CD4-positive, alpha-beta T cell treated with Interleukin-6 at 100 ng/mL for 8 hours (primary cell): Measurements from ENCODE around the gene NFKBIE.

ENCODE experiments used
- DNase-seq: peaks from one replicate; pipeline ENCODE4 v3.0.0-alpha.2; 2020; ENCODE audit warnings: mixed read lengths, low spot score

Gene NFKBIE

DNA sequence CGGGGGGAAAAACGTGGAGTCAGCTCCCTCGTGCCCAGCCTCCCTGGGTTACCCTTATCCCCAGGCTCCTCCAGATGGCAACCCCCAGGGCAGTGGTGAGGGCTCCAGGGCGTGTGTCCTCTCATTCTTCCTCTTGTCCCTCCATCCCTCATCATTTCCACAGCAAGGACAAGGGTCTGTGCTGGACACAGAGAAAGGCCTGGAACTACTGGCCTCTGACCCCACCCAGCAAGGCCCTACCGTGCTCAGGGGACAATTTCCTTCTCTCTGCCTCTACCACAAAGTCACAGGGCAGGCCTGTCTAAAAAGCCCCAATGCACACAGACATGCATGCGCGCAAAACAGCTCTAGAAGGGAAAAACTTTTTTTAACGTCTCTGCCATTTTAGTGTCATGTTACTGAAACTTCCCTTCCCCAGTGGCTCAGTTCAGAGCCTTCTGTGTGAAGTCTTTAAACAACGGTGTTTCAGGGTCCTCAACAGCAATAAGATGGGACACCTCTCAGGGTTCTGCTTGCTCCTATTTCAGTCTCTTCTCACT, 7.0 kb downstream of the NFKBIE start:
- no peak for DNase-seq

DNA sequence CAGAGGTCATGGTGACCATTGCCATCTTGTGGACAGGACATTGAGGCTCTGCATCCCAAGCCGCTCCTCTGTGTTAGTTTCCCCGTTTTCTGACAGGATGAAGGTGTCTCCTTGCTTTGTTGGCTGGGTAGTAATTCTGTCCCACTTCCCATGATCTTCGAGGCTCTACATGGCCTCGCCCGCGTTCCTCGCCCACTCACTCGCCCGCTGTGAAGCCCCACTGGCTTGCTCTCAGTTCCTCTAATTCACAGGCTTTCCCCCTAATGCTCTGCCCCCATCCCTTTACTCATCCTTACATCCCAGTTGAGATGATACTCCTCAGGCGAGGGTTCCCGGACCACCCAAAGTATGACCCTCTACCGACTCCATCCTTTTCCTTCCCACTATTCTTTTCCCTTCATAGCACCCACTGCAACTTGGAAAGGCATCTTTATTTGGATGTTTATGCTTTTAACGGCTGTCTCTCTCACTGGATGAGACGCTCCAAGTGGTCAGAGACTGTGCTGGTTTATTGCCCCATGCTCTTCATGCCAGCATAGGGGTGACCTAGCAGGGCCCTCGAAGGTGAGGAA, 7.5 kb downstream of the NFKBIE start:
- no peak for DNase-seq

DNA sequence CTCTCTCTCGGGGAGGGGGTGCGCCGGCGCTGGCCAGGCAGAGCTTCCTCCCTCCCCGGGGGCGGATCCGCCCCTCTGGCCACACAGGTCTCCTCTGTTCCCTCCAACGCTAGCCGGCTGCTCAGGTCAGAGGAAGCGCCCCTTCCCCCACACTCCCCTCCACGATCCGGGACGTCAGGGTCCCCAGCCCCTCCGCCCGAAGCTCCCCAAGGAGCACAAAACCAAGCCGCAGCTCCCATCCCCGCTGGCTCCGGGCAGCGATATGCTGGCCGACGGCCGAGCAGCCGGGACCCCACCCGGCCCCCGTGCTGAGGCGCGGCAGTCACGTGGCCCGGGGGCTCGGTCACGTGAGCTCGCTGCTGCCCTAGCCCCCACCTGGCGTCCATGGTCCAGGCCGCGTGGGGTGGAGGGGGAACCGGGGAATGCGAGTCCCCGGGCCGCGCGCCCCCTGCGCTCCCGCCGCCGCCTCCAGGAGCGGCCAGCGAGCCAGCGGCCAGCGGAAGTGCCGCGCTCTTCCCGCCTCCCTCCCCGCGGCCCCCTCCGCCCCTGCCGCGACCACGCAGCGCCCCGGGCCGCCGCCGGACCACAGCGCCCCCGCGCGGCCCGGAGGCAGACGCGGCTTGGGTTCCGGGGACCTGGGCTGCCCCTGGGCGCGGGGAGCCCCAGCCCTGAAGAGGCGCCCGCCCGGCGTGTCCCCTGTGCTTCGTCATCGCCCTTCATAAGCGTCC, 8.2 kb downstream of the NFKBIE start, which contains the start of gene SLC35B2:
TSS of gene SLC35B2 (minus strand) at position 504 of the 728 bp plus-strand sequence. CDS start at position 386, 118 bp downstream.
- DNase-seq, result peak; percentile 53

DNA sequence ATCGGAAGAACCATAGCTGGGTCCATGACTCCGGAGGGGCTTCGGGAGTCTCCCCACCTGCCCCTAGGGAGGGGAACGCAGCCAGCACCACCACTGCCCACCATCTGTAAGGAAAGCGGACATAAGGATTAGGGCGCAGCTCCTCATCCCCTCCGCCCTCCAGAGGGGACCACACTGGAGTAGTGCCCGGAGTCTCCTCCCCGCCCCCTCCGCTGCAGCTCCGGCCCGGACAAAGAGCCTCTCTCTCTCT, 8.7 kb downstream of the NFKBIE start:
- DNase-seq, result no peak

DNA sequence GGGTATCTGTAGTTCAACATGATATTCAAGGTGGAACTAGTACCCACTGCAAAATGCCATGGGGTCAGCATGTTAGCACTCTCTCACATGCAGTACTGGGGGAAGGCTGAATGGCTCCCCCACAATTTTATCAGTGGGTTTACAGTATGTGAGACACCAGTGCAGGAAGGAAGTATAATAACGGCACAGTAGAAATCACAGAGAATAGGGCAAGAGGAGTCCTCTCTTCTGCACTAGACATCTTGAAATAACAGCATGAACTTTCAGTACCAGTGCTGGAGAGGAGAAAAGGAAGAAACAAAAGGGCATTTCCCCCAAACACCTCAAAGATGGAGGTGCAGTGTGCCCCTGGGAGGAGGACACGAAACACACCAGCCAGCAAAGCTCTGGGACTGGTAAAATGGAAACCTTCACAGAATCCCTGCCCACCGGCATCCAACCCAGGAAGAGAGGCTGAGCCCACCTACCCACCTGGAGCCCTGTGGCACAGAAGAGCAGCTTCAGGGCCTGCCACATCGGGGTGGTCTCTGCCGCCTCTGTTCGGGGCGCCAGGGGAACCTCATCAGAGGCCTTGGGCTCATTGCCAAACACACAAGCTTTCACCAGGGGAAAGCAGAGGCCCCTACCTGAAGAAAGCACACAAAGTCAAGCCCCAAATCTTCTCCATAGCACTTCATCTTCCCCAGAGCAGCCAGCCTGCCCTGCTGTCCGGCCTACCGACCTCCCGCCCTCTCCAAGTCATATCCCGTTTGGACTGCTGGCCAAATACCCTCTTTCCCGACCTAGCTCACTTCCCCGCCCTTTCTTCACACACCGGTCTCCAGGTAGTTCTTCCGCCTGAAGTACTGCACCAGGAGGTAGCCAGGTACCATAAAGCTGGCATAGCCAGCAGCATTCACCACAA, 9.2 kb downstream of the NFKBIE start:
- no peak for DNase-seq

DNA sequence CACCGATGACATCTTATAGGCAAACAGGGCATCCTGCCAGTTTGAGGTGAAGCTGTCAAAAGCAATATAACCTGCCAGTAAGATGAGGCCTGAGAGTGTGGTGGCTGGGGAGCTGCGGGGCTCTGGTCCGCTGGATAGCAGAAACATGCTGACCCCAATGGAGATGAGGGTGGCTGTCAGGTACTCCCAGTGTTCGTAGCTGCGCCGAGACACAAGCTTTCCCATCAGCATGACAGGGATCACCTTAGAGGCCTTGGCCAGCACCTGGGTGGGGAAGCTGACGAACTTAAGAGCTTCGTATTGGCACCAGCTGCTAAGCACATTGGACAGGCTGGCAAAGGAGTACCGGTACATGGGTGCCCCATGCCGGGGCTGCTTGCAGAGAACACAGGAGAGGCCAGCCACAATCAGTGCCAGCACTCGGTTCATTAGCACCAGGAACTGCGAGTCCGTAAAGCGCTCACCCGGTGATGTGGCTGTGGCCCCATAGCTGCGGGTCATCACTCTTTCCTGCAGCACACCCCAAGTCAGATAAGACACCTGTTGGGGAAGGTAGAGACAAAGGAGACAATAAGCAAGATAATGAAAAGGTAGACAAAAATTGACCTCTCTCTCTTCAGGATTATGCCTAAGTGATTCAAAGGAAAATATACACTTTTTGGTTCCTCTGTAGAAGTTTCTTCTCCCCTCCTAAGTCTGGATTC, 10.1 kb downstream of the NFKBIE start:
- DNase-seq, result no peak

DNA sequence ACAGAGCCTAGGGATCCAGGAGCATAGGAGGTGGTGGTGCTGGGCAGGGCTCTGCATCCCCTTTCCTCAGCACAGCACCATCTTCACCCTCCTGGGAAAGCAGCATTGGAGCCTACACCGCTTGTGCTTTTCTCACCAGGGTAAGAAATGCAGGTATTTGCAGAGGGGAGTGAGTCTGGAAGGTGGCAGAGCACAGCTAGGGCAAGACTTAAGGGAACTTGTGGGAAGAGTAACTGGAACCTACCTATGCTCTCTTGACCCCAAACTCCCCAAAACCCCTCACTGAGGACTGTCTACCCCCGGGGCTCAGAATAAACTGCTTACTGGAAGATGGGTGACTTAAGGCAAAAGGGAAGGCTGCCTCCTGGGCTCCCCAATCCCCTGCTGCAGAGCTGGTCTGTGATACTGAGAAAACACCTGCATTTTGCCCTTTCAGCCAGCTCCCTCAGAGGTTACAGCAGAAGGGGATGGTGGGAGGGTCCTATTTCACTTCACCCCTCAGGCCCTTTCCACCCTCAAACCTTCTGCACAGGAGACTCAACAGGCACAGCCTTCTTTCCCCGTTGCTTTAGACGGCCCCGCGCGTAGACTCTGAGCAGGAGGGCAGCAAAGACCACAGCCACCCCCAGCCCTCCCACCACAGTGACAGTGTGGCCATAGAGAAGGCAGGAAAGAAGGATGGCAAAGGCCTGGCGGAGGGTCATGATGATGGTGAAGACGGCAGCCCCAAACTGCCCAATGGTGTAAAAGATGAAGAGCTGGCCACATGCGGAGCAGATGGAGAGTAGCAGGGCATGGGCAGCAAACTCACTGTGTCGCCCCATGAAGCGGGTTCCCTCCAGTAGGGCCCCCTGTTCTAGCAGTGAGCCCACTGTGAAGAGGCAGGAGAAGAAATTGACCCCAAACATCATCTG, 10.9 kb downstream of the NFKBIE start:
- no peak for DNase-seq

DNA sequence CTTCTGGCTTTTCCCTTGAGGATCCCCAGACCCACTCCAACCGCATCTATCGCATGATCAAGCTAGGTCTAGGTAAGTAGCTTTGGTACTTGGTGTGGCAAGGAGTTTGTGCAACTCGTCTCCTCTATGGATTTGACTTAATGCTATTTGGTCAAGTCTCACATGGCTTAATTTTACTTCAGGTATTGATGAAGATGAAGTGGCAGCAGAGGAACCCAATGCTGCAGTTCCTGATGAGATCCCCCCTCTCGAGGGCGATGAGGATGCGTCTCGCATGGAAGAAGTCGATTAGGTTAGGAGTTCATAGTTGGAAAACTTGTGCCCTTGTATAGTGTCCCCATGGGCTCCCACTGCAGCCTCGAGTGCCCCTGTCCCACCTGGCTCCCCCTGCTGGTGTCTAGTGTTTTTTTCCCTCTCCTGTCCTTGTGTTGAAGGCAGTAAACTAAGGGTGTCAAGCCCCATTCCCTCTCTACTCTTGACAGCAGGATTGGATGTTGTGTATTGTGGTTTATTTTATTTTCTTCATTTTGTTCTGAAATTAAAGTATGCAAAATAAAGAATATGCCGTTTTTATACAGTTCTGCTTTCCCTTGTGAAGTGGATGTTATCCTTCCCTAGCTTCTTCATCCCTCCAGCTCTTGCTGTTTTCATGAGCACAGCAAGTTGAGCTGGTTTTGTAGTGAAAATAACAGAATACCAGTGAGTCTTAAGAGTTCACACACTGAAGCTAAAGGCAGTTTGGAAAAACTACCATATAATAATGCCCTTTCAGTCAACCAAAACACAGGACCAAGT, 11.8 kb downstream of the NFKBIE start:
- peak; percentile 54 for DNase-seq

DNA sequence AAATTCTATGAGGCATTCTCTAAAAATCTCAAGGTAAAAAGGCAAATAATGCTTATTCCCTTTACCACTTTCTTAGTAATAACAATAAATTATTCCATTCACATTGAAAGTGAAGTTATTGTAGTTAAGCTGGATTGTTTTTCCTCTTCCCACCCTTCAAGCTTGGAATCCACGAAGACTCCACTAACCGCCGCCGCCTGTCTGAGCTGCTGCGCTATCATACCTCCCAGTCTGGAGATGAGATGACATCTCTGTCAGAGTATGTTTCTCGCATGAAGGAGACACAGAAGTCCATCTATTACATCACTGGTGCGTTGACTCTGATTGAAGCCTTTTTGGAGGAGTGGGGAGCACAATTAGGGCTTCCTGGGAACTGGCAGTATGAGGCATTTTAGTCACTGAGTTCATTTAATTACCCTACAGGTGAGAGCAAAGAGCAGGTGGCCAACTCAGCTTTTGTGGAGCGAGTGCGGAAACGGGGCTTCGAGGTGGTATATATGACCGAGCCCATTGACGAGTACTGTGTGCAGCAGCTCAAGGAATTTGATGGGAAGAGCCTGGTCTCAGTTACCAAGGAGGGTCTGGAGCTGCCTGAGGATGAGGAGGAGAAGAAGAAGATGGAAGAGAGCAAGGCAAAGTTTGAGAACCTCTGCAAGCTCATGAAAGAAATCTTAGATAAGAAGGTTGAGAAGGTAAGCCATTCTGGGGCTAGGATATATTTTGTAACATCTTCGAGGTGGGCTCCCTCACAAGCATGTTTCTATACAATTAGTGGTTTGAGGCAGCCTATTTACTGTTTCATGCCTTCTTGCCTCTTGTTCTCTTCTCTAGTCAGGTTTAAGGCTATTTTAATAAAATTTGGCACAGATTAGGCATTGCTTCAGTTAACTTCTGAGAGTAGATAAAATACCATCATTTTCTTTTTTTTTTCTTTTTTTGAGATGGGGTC, 13.5 kb downstream of the NFKBIE start:
- no peak for DNase-seq

DNA sequence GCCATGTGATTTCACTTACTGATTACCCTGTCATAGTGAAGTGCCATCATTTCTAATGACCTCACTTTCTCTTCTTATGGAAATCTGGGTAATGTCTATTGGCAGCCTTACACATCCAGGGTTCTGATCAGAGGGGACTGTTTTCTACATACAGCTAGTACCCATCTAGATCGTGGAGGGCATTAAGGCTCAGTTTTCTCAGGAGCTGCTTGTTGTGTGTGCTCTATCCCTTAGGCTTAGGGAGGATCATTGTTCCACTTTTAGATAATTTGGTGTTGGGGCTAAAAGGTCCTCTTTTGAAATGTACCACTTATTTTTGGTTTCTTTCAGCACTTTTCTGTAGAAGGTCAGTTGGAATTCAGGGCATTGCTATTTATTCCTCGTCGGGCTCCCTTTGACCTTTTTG, 14.6 kb downstream of the NFKBIE start:
- no peak for DNase-seq

DNA sequence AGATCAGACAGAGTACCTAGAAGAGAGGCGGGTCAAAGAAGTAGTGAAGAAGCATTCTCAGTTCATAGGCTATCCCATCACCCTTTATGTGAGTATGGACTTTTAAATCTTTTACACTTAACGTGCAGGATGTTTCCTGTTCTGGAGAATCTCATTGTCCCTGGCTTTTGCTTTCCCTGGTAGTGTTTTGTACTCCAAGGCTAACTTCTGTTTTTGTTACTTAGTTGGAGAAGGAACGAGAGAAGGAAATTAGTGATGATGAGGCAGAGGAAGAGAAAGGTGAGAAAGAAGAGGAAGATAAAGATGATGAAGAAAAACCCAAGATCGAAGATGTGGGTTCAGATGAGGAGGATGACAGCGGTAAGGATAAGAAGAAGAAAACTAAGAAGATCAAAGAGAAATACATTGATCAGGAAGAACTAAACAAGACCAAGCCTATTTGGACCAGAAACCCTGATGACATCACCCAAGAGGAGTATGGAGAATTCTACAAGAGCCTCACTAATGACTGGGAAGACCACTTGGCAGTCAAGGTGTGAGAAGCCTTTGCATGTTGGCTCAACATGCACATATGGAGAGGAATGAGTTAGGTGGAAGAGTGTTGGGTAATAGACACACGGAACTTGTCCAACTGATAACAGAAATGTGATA, 15.2 kb downstream of the NFKBIE start:
- no peak for DNase-seq

DNA sequence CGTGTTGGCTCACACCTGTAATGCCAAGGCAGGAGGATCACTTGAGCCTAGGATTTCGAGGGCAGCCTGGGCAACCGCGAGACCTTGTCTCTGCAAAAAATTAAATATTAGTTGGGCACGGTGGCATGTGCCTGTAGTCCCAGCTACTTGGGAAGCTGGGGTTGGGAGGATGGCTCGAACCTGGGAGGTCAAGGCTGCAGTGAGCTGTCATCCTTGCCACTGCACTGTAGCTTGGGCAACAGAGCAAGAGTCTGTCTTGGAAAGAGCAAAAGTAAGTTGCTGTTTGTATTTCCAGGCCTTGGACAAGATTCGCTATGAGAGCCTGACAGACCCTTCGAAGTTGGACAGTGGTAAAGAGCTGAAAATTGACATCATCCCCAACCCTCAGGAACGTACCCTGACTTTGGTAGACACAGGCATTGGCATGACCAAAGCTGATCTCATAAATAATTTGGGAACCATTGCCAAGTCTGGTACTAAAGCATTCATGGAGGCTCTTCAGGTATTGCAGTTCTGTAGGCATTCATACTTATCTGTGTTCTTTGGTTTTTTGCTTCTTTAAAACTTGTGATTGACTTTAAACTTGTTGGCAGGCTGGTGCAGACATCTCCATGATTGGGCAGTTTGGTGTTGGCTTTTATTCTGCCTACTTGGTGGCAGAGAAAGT, 16.1 kb downstream of the NFKBIE start:
- DNase-seq, result no peak

DNA sequence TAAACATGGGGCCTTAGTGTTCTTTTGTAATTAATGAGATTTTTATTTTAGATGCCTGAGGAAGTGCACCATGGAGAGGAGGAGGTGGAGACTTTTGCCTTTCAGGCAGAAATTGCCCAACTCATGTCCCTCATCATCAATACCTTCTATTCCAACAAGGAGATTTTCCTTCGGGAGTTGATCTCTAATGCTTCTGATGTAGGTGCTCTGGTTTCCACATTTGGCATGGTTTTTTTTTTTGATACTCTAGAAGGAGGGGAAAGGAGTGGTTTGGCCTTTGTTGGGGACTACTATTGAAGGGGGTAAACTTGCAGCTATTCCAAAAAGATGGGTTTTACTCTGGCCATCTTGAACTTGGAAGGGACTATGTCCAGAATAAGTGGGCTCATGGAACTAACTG, 16.8 kb downstream of the NFKBIE start:
- DNase-seq, result no peak

DNA sequence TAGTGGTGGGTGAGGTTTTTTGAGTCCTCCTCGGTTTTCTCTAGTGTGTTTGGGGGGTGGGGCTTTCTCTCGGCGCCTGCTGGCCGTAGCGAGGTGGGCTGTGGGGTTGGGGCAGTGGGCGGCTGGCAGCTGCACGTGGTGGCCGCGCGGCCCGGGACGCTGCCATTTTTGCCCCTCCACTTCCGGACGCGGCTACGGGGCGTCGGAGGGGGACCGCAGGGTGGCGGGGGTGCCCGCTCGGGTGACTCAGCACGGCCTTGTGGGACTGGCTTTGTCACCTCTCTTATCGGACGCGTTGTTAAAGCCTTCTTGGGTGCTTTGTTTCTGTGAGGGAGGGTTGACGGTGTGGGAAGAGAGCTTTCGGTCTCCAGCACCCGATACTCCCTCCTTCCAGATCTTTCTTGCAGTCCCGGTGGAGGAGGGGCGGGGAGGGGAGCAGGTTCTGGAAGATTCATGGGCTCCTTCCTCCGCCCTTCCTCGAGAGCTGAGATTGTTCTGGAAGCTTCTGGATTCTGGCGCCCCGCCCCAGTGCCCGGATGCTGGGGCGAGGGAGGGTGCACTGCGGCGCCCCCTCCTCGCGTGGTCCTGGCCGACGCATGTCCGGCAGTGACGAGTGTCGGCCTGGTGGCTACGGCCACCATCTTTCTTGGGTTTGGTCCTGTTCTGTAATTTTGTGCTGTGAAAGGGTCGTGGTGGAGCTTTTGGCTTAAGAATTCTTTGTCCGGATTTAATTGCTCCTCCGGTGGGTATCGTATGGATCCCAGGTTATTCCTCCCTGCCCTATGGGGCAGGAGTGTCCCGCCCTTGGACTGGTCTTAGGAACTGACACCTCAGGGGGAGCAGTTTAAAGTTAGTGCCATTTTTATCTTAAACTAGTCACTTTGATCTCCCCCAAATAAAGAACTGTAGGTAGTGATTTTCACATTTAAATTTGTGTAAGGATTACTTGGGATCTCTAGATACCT, 17.7 kb downstream of the NFKBIE start:
- DNase-seq, result peak; percentile 84

DNA sequence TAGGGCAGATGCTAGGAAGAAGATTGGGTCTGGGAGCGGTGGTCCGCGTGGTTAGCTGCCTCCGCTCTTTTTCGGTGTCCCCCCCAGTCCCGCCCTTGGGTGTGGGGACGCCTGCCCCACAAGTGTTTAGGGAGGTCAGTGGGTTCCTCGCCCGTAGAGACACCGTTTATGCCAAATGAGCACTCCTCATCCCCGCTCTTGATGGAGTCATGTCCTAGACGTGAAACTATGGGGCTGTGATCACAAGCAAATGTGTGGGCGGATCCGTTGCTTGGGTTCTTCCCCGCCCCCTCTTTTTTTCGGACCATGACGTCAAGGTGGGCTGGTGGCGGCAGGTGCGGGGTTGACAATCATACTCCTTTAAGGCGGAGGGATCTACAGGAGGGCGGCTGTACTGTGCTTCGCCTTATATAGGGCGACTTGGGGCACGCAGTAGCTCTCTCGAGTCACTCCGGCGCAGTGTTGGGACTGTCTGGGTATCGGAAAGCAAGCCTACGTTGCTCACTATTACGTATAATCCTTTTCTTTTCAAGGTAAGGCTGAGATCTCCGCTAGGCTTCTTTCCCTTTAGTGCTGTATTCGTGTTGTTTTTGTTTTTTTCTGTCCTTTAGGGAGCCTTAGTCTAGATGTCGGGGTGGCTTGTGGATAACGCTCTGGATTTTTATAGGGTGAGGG, 18.6 kb downstream of the NFKBIE start, which contains the start of gene HSP90AB1:
TSS of gene HSP90AB1 (plus strand) at position 439 of the 675 bp plus-strand sequence. CDS start 1,529 bp downstream, outside the sequence.
- DNase-seq, result peak; percentile 98
